KMS-11 (cell line): ENCODE results near the gene DAAM2.

Source experiments
- H2AFZ ChIP-seq: fragments of 200-600 bp; sonication (generic); 2 replicates; pipeline ENCODE4 v1.6.1; 2016; ENCODE audit warnings: antibody characterized with exemption, mixed run types, low read depth
- H3K27ac ChIP-seq: fragments of 200-600 bp; sonication (generic); 2 replicates; pipeline ENCODE4 v1.6.1; 2016; ENCODE audit warnings: mild to moderate bottlenecking, mixed run types
- H3K27me3 ChIP-seq: fragments of 200-600 bp; sonication (generic); 2 replicates; pipeline ENCODE4 v1.6.1; 2017; ENCODE audit warnings: mild to moderate bottlenecking, low read depth, mixed run types, moderate library complexity; ENCODE audit not compliant: insufficient read depth
- H3K36me3 ChIP-seq: fragments of 200-600 bp; sonication (generic); 2 replicates; pipeline ENCODE4 v1.6.1; 2017; ENCODE audit warnings: mild to moderate bottlenecking, mixed run types; ENCODE audit not compliant: insufficient read depth
- H3K4me1 ChIP-seq: fragments of 200-600 bp; sonication (generic); 2 replicates; pipeline ENCODE4 v1.6.1; 2016; ENCODE audit warnings: mild to moderate bottlenecking, low read depth, mixed run types; ENCODE audit not compliant: poor library complexity, severe bottlenecking
- H3K4me2 ChIP-seq: fragments of 200-600 bp; sonication (generic); 2 replicates; pipeline ENCODE4 v1.7.0; 2016; ENCODE audit warnings: mild to moderate bottlenecking, mixed run types
- H3K4me3 ChIP-seq: fragments of 200-600 bp; sonication (generic); IDR thresholded peaks from 2 replicates; pipeline ENCODE4 v1.6.1; 2017; ENCODE audit warnings: low read depth, low read length, mixed read lengths; ENCODE audit not compliant: insufficient read depth
- H3K79me2 ChIP-seq: fragments of 200-600 bp; sonication (generic); 2 replicates; pipeline ENCODE4 v1.6.1; 2016; ENCODE audit warnings: low read depth, mixed run types; ENCODE audit not compliant: insufficient read depth
- H3K9ac ChIP-seq: fragments of 200-600 bp; sonication (generic); 2 replicates; pipeline ENCODE4 v1.6.1; 2016; ENCODE audit warnings: mild to moderate bottlenecking, mixed run types
- H4K20me1 ChIP-seq: fragments of 200-600 bp; sonication (generic); 2 replicates; pipeline ENCODE4 v1.6.1; 2016; ENCODE audit warnings: mild to moderate bottlenecking, mixed run types; ENCODE audit not compliant: insufficient read depth
- TF ChIP-seq, protein P1 (sequence below): fragments of 200-600 bp; sonication (generic); conservative IDR thresholded peaks from 2 replicates; pipeline ENCODE4 v1.6.1; 2017; ENCODE audit warnings: low read depth, mild to moderate bottlenecking, antibody characterized with exemption, low read length, moderate library complexity, mixed read lengths

The DAAM2 gene

GRCh38 chr6:39911513-39912125 lies 119.4 kb downstream of the DAAM2 start:
- Histone ChIP-seq H3K4me2 (no peak overlapping the region), H4K20me1 (no peaks in the 10 kb centered on the region), H2AFZ (no peak overlapping the region), H3K9ac (no peak overlapping the region), H3K27ac (no peak overlapping the region), H3K79me2 (no peaks in the 10 kb centered on the region), H3K36me3 (no peaks in the 10 kb centered on the region), H3K4me3 (no peak overlapping the region), H3K27me3 (no peaks in the 10 kb centered on the region), H3K4me1 (no peaks in the 10 kb centered on the region)
- TF ChIP-seq, protein P1, sequence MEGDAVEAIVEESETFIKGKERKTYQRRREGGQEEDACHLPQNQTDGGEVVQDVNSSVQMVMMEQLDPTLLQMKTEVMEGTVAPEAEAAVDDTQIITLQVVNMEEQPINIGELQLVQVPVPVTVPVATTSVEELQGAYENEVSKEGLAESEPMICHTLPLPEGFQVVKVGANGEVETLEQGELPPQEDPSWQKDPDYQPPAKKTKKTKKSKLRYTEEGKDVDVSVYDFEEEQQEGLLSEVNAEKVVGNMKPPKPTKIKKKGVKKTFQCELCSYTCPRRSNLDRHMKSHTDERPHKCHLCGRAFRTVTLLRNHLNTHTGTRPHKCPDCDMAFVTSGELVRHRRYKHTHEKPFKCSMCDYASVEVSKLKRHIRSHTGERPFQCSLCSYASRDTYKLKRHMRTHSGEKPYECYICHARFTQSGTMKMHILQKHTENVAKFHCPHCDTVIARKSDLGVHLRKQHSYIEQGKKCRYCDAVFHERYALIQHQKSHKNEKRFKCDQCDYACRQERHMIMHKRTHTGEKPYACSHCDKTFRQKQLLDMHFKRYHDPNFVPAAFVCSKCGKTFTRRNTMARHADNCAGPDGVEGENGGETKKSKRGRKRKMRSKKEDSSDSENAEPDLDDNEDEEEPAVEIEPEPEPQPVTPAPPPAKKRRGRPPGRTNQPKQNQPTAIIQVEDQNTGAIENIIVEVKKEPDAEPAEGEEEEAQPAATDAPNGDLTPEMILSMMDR = no peak

GRCh38 chr6:39912446-39912845 lies 120.3 kb downstream of the DAAM2 start:
- H2AFZ ChIP-seq = no peak overlapping the region
- no peaks in the 10 kb centered on the region for H4K20me1 ChIP-seq
- no peak overlapping the region for H3K9ac ChIP-seq
- H3K4me3 ChIP-seq = no peak overlapping the region
- TF ChIP-seq, protein P1 = no peak
- H3K4me1 ChIP-seq = no peaks in the 10 kb centered on the region
- no peak overlapping the region for H3K27ac ChIP-seq
- H3K36me3 ChIP-seq = no peaks in the 10 kb centered on the region
- no peaks in the 10 kb centered on the region for H3K27me3 ChIP-seq
- no peaks in the 10 kb centered on the region for H3K79me2 ChIP-seq
- no peak overlapping the region for H3K4me2 ChIP-seq

DNA sequence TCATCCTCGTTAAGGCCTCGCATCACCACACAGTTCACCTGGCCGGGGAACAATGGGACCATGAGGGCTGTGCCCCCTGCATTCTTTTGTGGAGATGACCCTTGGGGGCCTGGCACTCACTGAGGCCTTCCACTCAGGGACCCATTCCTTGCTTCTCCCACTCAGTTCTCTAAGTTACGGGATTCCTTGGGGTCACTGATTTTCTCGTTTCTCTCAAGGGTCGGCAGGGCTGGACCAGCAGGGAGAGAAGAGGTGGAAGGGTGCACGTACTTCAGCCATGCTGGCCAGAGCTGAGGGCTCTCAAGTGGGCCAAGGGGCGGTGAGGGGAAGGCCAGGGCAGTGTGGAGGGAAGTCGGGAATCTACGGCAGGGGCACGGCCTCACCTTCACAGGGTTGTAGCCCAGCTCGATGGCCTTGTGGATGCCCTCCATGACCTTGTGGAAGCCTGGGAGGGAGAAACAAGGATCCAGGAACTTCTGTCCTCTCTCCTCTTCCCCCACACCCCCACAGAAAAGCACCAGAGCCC lies 121.3 kb downstream of the DAAM2 start:
- Histone ChIP-seq H4K20me1 (no peaks in the 10 kb centered on the region), H3K9ac (no peak overlapping the region), H3K4me1 (no peaks in the 10 kb centered on the region), H3K36me3 (no peaks in the 10 kb centered on the region), H3K4me3 (no peak overlapping the region), H2AFZ (no peak overlapping the region), H3K27me3 (no peaks in the 10 kb centered on the region), H3K79me2 (no peaks in the 10 kb centered on the region), H3K4me2 (no peak overlapping the region), H3K27ac (no peak overlapping the region)
- TF ChIP-seq, protein P1 = no peak

DNA sequence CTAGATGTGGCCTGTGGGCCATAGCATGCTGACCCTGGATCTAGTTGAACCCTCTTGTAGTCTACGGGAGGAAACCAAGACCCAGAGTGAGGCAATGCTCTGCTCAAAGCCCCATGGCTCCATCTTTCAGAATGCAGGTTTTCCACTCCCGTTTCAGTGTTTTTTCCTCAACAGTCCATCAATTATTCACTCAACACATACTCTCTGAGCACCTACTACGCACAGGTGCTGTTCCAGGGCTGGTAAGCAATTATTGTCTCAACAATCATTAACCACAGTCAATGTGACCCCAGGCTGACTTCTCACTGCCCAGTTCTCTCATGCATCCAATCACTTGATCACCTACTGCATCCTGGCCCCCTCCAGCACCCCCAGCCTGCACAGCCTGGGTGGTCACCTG lies 122.1 kb downstream of the DAAM2 start:
- H3K36me3 ChIP-seq = no peaks in the 10 kb centered on the region
- TF ChIP-seq, protein P1 = no peak

More for the DNA sequence above, 122.1 kb downstream of the DAAM2 start:
- no peak overlapping the region for H3K4me2 ChIP-seq
- H2AFZ ChIP-seq = no peak overlapping the region
- H3K79me2 ChIP-seq = no peaks in the 10 kb centered on the region
- H3K27me3 ChIP-seq = no peaks in the 10 kb centered on the region
- H3K4me1 ChIP-seq = no peaks in the 10 kb centered on the region
- no peak overlapping the region for H3K9ac ChIP-seq
- no peaks in the 10 kb centered on the region for H4K20me1 ChIP-seq
- no peak overlapping the region for H3K4me3 ChIP-seq
- H3K27ac ChIP-seq = no peak overlapping the region
